Transverse colon (tissue), 4 donors: Measurements from ENCODE around the gene SAMD1. TPM values are rescaled to one million over a fixed set of nuclear protein-coding genes. Genes with fewer than 3 reads are reported as not detected.

Source experiments
- DNase-seq: peaks from one replicate; pipeline ENCODE4 v3.0.0-alpha.2; 2019
- H3K27ac ChIP-seq, 4 donors: fragments of 200-600 bp; sonication (generic); 2 replicates each; pipeline ENCODE4 v1.5.1; 2016 to 2018; ENCODE audit warnings: inconsistent platforms in 4 of 4
- H3K27me3 ChIP-seq: fragments of 200-600 bp; sonication (generic); 2 replicates; pipeline ENCODE4 v1.5.1; 2017; ENCODE audit warnings: inconsistent platforms
- H3K36me3 ChIP-seq, 4 donors: fragments of 200-600 bp; sonication (generic); 2 replicates each; pipeline ENCODE4 v1.5.1; 2017 to 2019; ENCODE audit warnings: inconsistent platforms in 4 of 4
- H3K4me1 ChIP-seq, 4 donors: fragments of 200-600 bp; sonication (generic); 2 replicates each; pipeline ENCODE4 v1.5.1; 2017 to 2020; ENCODE audit warnings: inconsistent platforms in 4 of 4
- H3K4me3 ChIP-seq, 4 donors: fragments of 200-600 bp; sonication (generic); 1 replicate in 1 of 4; 2 replicates in 3 of 4; pipeline versions ENCODE4 v1.5.1 to v1.6.1; 2017 to 2019; ENCODE audit warnings: inconsistent platforms in 4 of 4
- H3K9me3 ChIP-seq, 2 donors: fragments of 200-600 bp; sonication (generic); 2 replicates each; pipeline ENCODE4 v1.5.1; 2017 to 2019; ENCODE audit warnings: inconsistent platforms in 2 of 2
- CTCF ChIP-seq, 5 experiments: fragments of 200-600 bp in 3 of 5; fragments of 450-650 bp in 2 of 5; sonication (generic) in 3 of 5; IDR thresholded peaks; 1 replicate in 2 of 5; 2 replicates in 3 of 5; pipeline ENCODE4 v1.5.1; 2016 to 2017; ENCODE audit warnings: antibody characterized with exemption in 5 of 5, inconsistent platforms in 3 of 5, mild to moderate bottlenecking in 2 of 5, moderate library complexity in 1 of 5
- EP300 ChIP-seq: sonication (generic); formaldehyde crosslinking; IDR thresholded peaks from one replicate; pipeline ENCODE4 v1.6.1; 2017; ENCODE audit warnings: antibody characterized with exemption, low read depth
- POLR2A ChIP-seq: fragments of 450-650 bp; IDR thresholded peaks from one replicate; pipeline ENCODE4 v1.6.1; 2016; ENCODE audit warnings: antibody characterized with exemption, mild to moderate bottlenecking, moderate library complexity
- POLR2AphosphoS5 ChIP-seq, 3 donors: sonication (generic); formaldehyde crosslinking; IDR thresholded peaks; one replicate each; pipeline ENCODE4 v1.6.1; 2016; ENCODE audit warnings: antibody characterized with exemption in 3 of 3
- WGBS, 2 donors: methylation state at CpG; one replicate each; pipeline ENCODE4 v1.1.5; 2018; ENCODE audit warnings: low coverage in 1 of 2; 5-methylcytosine and 5-hydroxymethylcytosine counted together
- in situ Hi-C, 4 donors: fragments of 200-750 bp; cut with MboI; loops; one replicate each; pipeline versions ENCODE4 v1.15.0 to v1.15.1; 2017; ENCODE audit warnings: low sequenced_read_pairs in 3 of 4, low pct_ligation_motif_present in 1 of 4, low pct_unique_long_range_greater_than_20kb in 1 of 4
- intact Hi-C: fragments of 100-400 bp; cut with DNase I; formaldehyde crosslinking; loops from one replicate; pipeline ENCODE4 v1.15.1; 2023; ENCODE audit warnings: low total_unique reads
- total RNA-seq, 4 donors: library from RNA; depleted of rRNA; stranded (reverse); fragments of >200 nt; gene quantifications; one replicate each; pipeline ENCODE4 v1.1.0, GENCODE V29; 2016

The SAMD1 gene
- total RNA-seq, 4 donors from 2014 or later: 7.6 to 37.5 (median 36.8) TPM

- no peaks in the 10 kb centered on the region for H3K9me3 ChIP-seq
- intact Hi-C loops: no loop called here
- DNase-seq: no peak
- TF ChIP-seq POLR2A (no peak), CTCF (IDR thresholded peaks at IDR 0.05) (no peak), EP300 (no peak), POLR2AphosphoS5 (IDR thresholded peaks at IDR 0.05) (no peak)
- no peaks in the 10 kb centered on the region for H3K27me3 ChIP-seq
- H3K4me3 ChIP-seq: peak overlapping the region in 1 of 4 donors; percentile 16
- in situ Hi-C loops: no loop called here
- 62 to 80% methylated on average over 1 to 11 of the region's 12 CpGs for WGBS, 2 donors
- peak overlapping the region; percentile 73 to 100 (median 80) for H3K27ac ChIP-seq
- no peaks in the 10 kb centered on the region for H3K36me3 ChIP-seq
- peaks cover 28 to 61% (median 38%) of the 10 kb centered on the region in 4 donors for H3K4me1 ChIP-seq
These were observed 22.3 kb upstream of the SAMD1 start for GRCh38 chr19:14112809-14113385.

DNA sequence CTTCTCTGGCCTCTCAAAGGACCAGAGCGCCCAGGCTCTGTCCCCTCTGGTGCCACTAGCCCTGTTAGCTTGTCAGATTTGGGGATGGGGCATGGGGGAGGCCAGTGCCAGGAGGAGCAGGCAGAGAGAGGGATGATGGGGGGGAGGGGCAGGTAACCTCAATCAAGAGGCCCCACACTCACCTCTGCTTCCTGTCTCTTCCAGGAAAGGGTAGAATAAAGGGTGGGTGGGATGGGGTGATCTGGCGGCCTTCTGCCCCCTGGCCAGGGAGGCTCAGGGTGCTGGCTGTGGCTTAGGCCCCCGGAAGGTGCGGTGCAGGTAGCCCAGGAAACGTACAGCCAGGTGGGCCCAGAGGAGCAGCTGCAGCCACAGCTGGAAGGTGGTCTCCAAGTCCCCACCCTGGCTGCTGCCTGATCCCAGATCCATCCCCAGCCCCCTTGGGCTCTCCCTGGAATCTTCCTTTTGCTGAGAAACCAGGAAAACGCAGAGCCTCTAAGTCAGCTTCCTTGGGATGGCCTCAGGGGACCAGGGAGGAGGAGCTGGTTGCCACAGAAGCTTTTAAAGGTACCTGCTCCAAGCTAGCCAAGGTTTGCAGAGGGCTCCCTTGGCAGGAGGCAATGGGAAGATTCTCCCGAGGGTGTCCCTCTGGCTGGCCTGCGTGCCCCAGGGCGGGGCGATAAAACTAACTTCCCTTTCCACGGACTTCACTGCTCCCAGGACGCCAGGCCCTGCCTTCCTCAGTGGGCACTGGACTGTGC, 21.7 kb upstream of the SAMD1 start:
- intact Hi-C loops (no loop called here), in situ Hi-C loops (no loop called here)
- H3K4me3 ChIP-seq: peak overlapping the region in 1 of 4 donors; percentile 16

GRCh38 chr19:14111486-14111885, 20.9 kb upstream of the SAMD1 start:
- H3K4me1 ChIP-seq: peaks cover 26 to 59% (median 32%) of the 10 kb centered on the region in 4 donors
- no peak for DNase-seq
- in situ Hi-C loops: no loop called here

More for the DNA sequence above, 21.7 kb upstream of the SAMD1 start:
- 65 to 80% methylated on average over 4 to 12 of the region's 12 CpGs for WGBS, 2 donors
- H3K9me3 ChIP-seq: no peaks in the 10 kb centered on the region
- peak overlapping the region; percentile 73 to 100 (median 80) for H3K27ac ChIP-seq
- TF ChIP-seq CTCF (IDR thresholded peaks at IDR 0.05) (no peak), POLR2A (no peak), EP300 (no peak), POLR2AphosphoS5 (IDR thresholded peaks at IDR 0.05) (no peak)
- H3K4me1 ChIP-seq: peaks cover 28 to 65% (median 38%) of the 10 kb centered on the region in 4 donors
- no peaks in the 10 kb centered on the region for H3K36me3 ChIP-seq
- H3K27me3 ChIP-seq: no peaks in the 10 kb centered on the region
- no peak for DNase-seq

GRCh38 chr19:14110650-14111049, 20.1 kb upstream of the SAMD1 start:
- TF ChIP-seq POLR2AphosphoS5 (IDR thresholded peaks at IDR 0.05): no peak
- TF ChIP-seq POLR2A: no peak
- no peak for TF ChIP-seq EP300
- TF ChIP-seq CTCF (IDR thresholded peaks at IDR 0.05): no peak
- H3K27ac ChIP-seq: no peak overlapping the region
- no peaks in the 10 kb centered on the region for H3K27me3 ChIP-seq
- H3K36me3 ChIP-seq: no peaks in the 10 kb centered on the region
- intact Hi-C loops: no loop called here
- no peak overlapping the region for H3K4me3 ChIP-seq
- H3K9me3 ChIP-seq: no peaks in the 10 kb centered on the region
- DNase-seq: no peak
- 81 to 83% methylated on average over 1 to 2 of the region's 2 CpGs for WGBS, 2 donors
- peaks cover 20 to 55% (median 24%) of the 10 kb centered on the region in 4 donors for H3K4me1 ChIP-seq
- in situ Hi-C loops: no loop called here

More at GRCh38 chr19:14111486-14111885, 20.9 kb upstream of the SAMD1 start:
- Histone ChIP-seq H3K27ac (peak overlapping the region in 1 of 4 donors; percentile 75), H3K36me3 (no peaks in the 10 kb centered on the region), H3K9me3 (no peaks in the 10 kb centered on the region), H3K4me3 (no peak overlapping the region), H3K27me3 (no peaks in the 10 kb centered on the region)
- intact Hi-C loops: no loop called here
- no peak for TF ChIP-seq POLR2A
- no peak for TF ChIP-seq EP300
- no peak for TF ChIP-seq POLR2AphosphoS5 (IDR thresholded peaks at IDR 0.05)
- 92% methylated on average over 1 of the region's 1 CpG; no CpG with 5 or more reads in 1 of the 2 donors for WGBS, 2 donors
